ENCODE data around the gene ZSWIM3.
A peak's percentile ranks its signal among the peaks of the same experiment; 100 is the strongest.

Gene ZSWIM3

DNA sequence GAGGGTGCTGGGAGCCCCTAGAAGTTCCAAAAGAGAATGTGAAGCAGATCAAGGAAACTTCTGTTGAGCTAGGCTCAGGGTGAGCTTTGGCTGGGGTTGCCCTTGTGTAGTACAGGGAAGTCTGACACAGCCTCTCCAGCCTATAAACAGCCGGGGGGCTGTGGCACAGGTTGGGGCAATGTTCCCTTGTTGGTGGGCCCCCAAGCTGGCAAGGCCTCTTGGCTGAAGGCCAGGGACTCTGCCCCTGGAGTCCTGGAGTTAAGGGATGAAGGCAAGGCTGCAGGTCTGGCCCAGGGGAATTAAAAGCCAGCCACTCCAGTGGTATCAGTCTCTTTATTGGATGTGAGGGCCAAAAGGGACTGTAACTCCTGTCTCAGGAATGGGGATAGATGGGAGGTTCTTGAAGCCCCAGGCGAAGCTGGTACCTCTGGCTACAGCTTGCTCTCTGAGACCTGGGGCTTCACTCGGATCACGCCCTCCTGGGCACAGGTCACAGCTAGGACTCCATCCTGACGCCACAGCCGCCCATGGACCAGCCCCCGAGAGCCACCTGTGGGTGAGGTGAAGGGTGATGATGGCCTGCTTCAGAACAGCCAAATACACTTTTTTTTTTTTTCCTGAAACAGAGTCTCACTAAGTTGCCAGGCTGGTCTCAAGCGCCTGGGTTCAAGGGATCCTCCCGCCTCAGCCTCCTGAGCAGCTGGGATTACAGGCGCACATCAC lies 15.8 kb upstream of the ZSWIM3 start:
- no peak for ATAC-seq
- no peak for TF ChIP-seq GLIS3 (CRISPR knock-in tag; IDR thresholded peaks at IDR 0.05)
- no peak for TF ChIP-seq ISL1 (CRISPR knock-in tag; IDR thresholded peaks at IDR 0.05)
- no peak for TF ChIP-seq RARB (CRISPR knock-in tag; IDR thresholded peaks at IDR 0.05)
- no peak for TF ChIP-seq ESRRG (CRISPR knock-in tag; IDR thresholded peaks at IDR 0.05)
- TF ChIP-seq, protein P1, sequence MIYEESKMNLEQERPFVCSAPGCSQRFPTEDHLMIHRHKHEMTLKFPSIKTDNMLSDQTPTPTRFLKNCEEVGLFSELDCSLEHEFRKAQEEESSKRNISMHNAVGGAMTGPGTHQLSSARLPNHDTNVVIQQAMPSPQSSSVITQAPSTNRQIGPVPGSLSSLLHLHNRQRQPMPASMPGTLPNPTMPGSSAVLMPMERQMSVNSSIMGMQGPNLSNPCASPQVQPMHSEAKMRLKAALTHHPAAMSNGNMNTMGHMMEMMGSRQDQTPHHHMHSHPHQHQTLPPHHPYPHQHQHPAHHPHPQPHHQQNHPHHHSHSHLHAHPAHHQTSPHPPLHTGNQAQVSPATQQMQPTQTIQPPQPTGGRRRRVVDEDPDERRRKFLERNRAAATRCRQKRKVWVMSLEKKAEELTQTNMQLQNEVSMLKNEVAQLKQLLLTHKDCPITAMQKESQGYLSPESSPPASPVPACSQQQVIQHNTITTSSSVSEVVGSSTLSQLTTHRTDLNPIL (CRISPR knock-in tag; IDR thresholded peaks at IDR 0.05; ENCODE audit: low read depth) = no peak
- TF ChIP-seq PPARA (CRISPR knock-in tag; IDR thresholded peaks at IDR 0.05; ENCODE audit: borderline replicate concordance) = no peak
- no peak for TF ChIP-seq OSR1 (CRISPR knock-in tag; IDR thresholded peaks at IDR 0.05)

DNA sequence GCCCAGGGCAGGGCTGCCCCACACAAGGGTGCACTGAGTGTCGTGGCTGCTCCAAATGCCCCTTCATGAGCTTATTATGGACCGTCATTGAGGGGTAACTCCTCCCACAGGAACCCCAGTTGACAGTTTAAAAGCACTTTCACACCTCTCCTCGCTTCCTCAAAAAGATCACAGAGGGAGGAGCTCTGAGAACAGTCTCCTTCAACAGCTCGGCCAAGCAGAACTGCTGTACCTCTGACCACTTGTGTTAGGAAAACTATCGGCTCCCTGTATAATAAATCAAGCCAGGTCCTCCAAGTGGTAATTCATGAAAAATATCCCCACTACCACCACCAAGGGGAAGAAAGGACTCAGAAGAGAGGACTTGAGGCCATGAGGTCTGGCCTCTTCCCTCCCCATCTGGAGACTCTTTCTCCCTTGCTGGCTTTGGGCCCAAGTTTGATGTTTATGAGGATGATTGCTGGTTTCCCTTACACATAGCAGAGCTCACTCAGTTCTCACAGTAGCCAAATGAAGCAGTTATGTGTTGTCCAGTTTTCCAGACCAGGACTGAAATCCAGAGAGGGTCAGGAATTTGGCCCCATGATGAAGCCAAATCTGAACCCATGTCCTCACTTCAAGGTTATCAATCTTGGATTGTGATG lies 15.1 kb upstream of the ZSWIM3 start:
- TF ChIP-seq ZNF565 (CRISPR knock-in tag; conservative IDR thresholded peaks at IDR 0.05; ENCODE audit: low read depth) (no peak), OSR1 (CRISPR knock-in tag; IDR thresholded peaks at IDR 0.05) (no peak), ZNF70 (CRISPR knock-in tag; IDR thresholded peaks at IDR 0.05) (no peak), ESRRG (CRISPR knock-in tag; IDR thresholded peaks at IDR 0.05) (no peak), ISL1 (CRISPR knock-in tag; IDR thresholded peaks at IDR 0.05) (no peak), PPARA (CRISPR knock-in tag; IDR thresholded peaks at IDR 0.05; ENCODE audit: borderline replicate concordance) (no peak), TCF4 (CRISPR knock-in tag; IDR thresholded peaks at IDR 0.05; ENCODE audit: borderline replicate concordance) (no peak)
- TF ChIP-seq, protein P2, sequence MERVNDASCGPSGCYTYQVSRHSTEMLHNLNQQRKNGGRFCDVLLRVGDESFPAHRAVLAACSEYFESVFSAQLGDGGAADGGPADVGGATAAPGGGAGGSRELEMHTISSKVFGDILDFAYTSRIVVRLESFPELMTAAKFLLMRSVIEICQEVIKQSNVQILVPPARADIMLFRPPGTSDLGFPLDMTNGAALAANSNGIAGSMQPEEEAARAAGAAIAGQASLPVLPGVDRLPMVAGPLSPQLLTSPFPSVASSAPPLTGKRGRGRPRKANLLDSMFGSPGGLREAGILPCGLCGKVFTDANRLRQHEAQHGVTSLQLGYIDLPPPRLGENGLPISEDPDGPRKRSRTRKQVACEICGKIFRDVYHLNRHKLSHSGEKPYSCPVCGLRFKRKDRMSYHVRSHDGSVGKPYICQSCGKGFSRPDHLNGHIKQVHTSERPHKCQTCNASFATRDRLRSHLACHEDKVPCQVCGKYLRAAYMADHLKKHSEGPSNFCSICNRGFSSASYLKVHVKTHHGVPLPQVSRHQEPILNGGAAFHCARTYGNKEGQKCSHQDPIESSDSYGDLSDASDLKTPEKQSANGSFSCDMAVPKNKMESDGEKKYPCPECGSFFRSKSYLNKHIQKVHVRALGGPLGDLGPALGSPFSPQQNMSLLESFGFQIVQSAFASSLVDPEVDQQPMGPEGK (CRISPR knock-in tag; IDR thresholded peaks at IDR 0.05; ENCODE audit: borderline replicate concordance) = no peak
- TF ChIP-seq, protein P3, sequence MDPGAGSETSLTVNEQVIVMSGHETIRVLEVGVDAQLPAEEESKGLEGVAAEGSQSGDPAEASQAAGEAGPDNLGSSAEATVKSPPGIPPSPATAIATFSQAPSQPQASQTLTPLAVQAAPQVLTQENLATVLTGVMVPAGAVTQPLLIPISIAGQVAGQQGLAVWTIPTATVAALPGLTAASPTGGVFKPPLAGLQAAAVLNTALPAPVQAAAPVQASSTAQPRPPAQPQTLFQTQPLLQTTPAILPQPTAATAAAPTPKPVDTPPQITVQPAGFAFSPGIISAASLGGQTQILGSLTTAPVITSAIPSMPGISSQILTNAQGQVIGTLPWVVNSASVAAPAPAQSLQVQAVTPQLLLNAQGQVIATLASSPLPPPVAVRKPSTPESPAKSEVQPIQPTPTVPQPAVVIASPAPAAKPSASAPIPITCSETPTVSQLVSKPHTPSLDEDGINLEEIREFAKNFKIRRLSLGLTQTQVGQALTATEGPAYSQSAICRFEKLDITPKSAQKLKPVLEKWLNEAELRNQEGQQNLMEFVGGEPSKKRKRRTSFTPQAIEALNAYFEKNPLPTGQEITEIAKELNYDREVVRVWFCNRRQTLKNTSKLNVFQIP (CRISPR knock-in tag; IDR thresholded peaks at IDR 0.05; ENCODE audit: borderline replicate concordance, low read depth) = no peak
- ATAC-seq = no peak; the same call in 2 of the 3 replicates

DNA sequence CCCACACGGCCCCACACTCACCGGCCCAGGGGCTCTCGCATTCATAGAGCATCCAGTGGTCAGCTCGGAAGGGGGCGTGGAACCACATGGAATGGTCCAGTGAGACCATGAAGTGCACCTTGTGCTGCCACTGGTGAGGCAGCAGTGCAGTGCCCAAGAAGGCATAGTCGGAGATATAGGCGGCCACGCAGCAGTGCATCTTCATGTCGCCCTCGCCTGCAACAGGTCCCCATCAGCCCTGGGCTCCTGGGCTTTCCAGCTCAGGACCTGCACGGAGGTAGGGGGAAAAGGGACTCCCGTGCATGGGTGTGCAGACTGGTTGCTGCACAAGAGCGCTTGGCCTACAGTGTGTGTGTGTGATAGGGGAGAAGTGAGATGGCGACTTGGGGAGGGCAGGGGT lies 13.9 kb upstream of the ZSWIM3 start:
- no peak; the same call in 2 of the 3 replicates for ATAC-seq
- TF ChIP-seq ZFP3 (CRISPR knock-in tag; IDR thresholded peaks at IDR 0.05) = no peak
- no peak for TF ChIP-seq GLIS3 (CRISPR knock-in tag; IDR thresholded peaks at IDR 0.05)
- TF ChIP-seq BACH2 (CRISPR knock-in tag; IDR thresholded peaks at IDR 0.05; ENCODE audit: borderline replicate concordance) = no peak

DNA sequence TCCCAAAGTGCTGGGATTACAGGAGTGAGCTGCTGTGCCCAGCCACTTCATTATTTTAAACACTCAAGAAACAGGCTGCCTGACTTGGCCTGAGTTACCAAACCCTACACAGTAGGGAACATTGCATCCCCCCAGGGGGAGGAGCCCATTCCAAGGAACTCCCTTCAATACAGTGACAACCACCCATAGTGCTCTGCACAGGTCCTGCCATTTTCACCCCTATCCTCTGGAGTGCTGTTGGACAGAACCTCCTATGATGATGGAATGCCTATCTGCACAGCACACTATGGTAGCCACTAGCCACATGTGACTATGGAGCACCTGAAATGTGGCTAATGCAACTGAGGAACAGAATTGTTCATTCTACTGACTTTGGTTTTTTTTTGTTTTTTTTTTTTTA lies 12.0 kb upstream of the ZSWIM3 start:
- no peak for TF ChIP-seq ZNF565 (CRISPR knock-in tag; conservative IDR thresholded peaks at IDR 0.05; ENCODE audit: low read depth)
- TF ChIP-seq, protein P4, sequence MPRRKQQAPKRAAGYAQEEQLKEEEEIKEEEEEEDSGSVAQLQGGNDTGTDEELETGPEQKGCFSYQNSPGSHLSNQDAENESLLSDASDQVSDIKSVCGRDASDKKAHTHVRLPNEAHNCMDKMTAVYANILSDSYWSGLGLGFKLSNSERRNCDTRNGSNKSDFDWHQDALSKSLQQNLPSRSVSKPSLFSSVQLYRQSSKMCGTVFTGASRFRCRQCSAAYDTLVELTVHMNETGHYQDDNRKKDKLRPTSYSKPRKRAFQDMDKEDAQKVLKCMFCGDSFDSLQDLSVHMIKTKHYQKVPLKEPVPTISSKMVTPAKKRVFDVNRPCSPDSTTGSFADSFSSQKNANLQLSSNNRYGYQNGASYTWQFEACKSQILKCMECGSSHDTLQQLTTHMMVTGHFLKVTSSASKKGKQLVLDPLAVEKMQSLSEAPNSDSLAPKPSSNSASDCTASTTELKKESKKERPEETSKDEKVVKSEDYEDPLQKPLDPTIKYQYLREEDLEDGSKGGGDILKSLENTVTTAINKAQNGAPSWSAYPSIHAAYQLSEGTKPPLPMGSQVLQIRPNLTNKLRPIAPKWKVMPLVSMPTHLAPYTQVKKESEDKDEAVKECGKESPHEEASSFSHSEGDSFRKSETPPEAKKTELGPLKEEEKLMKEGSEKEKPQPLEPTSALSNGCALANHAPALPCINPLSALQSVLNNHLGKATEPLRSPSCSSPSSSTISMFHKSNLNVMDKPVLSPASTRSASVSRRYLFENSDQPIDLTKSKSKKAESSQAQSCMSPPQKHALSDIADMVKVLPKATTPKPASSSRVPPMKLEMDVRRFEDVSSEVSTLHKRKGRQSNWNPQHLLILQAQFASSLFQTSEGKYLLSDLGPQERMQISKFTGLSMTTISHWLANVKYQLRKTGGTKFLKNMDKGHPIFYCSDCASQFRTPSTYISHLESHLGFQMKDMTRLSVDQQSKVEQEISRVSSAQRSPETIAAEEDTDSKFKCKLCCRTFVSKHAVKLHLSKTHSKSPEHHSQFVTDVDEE (CRISPR knock-in tag; IDR thresholded peaks at IDR 0.05) = no peak
- no peak for TF ChIP-seq ZNF8 (CRISPR knock-in tag; IDR thresholded peaks at IDR 0.05)
- TF ChIP-seq SNAI2 (CRISPR knock-in tag; IDR thresholded peaks at IDR 0.05) = no peak
- TF ChIP-seq, protein P3 (CRISPR knock-in tag; IDR thresholded peaks at IDR 0.05; ENCODE audit: borderline replicate concordance, low read depth) = no peak
- TF ChIP-seq, protein P2 (CRISPR knock-in tag; IDR thresholded peaks at IDR 0.05; ENCODE audit: borderline replicate concordance) = no peak
- no peak for TF ChIP-seq CSDC2 (CRISPR knock-in tag; IDR thresholded peaks at IDR 0.05)
- TF ChIP-seq GLIS3 (CRISPR knock-in tag; IDR thresholded peaks at IDR 0.05) = no peak
- no peak for TF ChIP-seq TCF4 (CRISPR knock-in tag; IDR thresholded peaks at IDR 0.05; ENCODE audit: borderline replicate concordance)
- ATAC-seq = peak; percentile 13; the same call in 1 of the 3 replicates
